Left ventricle myocardium inferior (tissue), 1 donor: ENCODE data around the gene AGPAT3. TPM values are rescaled to one million over a fixed set of nuclear protein-coding genes. Genes with fewer than 3 reads are reported as not detected.

Source experiments
- DNase-seq: peaks from one replicate; pipeline ENCODE4 v3.0.0-alpha.2; 2020
- H3K27ac ChIP-seq: fragments of 200-600 bp; replicated peaks from 2 replicates; pipeline ENCODE4 v1.8.0; 2021
- H3K27me3 ChIP-seq: fragments of 200-600 bp; 2 replicates; pipeline ENCODE4 v1.8.0; 2021; ENCODE audit warnings: low read depth
- H3K36me3 ChIP-seq: fragments of 200-600 bp; 2 replicates; pipeline ENCODE4 v1.8.0; 2021
- H3K4me1 ChIP-seq: fragments of 200-600 bp; 2 replicates; pipeline ENCODE4 v1.8.0; 2021
- H3K4me3 ChIP-seq: fragments of 200-600 bp; 2 replicates; pipeline ENCODE4 v1.8.0; 2021; ENCODE audit warnings: mild to moderate bottlenecking, moderate library complexity
- H3K9me3 ChIP-seq: fragments of 200-600 bp; replicated peaks from 2 replicates; pipeline ENCODE4 v1.8.0; 2021
- intact Hi-C: fragments of 100-400 bp; cut with micrococcal nuclease; formaldehyde crosslinking; loops from one replicate; pipeline ENCODE4 v1.11.0; 2022
- total RNA-seq: library from RNA; stranded (reverse); fragmentation: NEBNext Ultra II Directional; extraction: Animal tissue kit (Norgen Biotek cat#: 25700); gene quantifications from one replicate; pipeline ENCODE4 v1.2.1, GENCODE V29; 2021
- TF ChIP-seq, protein P1 (sequence below): fragments of 200-600 bp; IDR thresholded peaks from 2 replicates; pipeline ENCODE4 v1.8.0; 2021; ENCODE audit warnings: antibody characterized with exemption, mild to moderate bottlenecking, borderline replicate concordance
- donor health status: DM: no; HTN: yes; CAD: no; lungs with severe emphysema.

The AGPAT3 gene
- total RNA-seq, 1 donor from 2014 or later, result 79.6 TPM

DNA sequence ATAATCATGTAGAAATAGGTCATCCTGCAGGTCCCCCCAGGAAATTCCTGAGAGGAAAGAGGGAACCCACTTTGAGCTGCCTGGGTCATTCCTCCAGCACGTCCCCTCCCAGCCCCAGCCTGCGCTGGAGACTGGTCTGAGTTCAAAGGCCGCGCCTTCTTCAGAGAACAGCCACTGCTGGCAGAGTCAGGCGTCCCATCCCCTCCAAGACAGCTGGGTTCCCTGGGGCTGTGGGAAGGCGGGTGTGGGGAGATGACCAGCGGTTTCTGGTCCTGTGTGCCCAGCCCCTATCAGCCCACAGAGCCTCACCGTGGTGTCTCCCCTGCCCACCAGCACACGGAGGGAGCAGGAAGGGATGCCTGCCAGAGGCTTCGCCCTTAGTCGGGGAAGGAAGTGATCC lies 129.1 kb downstream of the AGPAT3 start:
- H3K36me3 ChIP-seq, result no peaks in the 10 kb centered on the region
- no peak for DNase-seq
- H3K27me3 ChIP-seq, result peaks cover 11% of the 10 kb centered on the region
- H3K4me3 ChIP-seq, result no peak overlapping the region
- H3K27ac ChIP-seq, result no peak overlapping the region
- H3K9me3 ChIP-seq, result no peaks in the 10 kb centered on the region
- H3K4me1 ChIP-seq, result no peaks in the 10 kb centered on the region
- TF ChIP-seq, protein P1, sequence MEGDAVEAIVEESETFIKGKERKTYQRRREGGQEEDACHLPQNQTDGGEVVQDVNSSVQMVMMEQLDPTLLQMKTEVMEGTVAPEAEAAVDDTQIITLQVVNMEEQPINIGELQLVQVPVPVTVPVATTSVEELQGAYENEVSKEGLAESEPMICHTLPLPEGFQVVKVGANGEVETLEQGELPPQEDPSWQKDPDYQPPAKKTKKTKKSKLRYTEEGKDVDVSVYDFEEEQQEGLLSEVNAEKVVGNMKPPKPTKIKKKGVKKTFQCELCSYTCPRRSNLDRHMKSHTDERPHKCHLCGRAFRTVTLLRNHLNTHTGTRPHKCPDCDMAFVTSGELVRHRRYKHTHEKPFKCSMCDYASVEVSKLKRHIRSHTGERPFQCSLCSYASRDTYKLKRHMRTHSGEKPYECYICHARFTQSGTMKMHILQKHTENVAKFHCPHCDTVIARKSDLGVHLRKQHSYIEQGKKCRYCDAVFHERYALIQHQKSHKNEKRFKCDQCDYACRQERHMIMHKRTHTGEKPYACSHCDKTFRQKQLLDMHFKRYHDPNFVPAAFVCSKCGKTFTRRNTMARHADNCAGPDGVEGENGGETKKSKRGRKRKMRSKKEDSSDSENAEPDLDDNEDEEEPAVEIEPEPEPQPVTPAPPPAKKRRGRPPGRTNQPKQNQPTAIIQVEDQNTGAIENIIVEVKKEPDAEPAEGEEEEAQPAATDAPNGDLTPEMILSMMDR, result no peak
- intact Hi-C loops, result no loop called here

DNA sequence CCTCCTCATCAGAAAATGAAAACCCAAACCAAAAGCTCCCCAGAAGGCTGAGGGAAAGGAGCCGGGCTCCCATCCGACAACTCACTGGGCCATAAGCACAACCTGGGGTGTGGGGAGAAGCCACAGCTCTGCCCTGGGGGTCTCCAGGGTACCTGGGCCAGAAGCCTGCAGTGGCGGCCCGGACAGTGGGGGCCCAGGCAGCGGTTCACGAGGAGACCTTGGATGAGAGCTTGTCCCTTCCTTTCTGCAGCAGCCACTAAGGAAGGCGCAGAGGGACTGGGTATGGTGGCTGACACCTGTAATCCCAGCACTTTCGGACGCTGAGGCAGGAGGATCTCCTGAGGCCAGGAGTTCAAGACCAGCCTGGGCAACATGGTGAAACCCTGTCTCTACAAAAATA lies 129.6 kb downstream of the AGPAT3 start:
- Histone ChIP-seq H3K9me3 (no peaks in the 10 kb centered on the region), H3K4me1 (no peaks in the 10 kb centered on the region), H3K4me3 (no peak overlapping the region), H3K36me3 (no peaks in the 10 kb centered on the region), H3K27ac (no peak overlapping the region), H3K27me3 (peaks cover 11% of the 10 kb centered on the region)
- intact Hi-C loops, result no loop called here
- no peak for DNase-seq
- TF ChIP-seq, protein P1, result no peak

DNA sequence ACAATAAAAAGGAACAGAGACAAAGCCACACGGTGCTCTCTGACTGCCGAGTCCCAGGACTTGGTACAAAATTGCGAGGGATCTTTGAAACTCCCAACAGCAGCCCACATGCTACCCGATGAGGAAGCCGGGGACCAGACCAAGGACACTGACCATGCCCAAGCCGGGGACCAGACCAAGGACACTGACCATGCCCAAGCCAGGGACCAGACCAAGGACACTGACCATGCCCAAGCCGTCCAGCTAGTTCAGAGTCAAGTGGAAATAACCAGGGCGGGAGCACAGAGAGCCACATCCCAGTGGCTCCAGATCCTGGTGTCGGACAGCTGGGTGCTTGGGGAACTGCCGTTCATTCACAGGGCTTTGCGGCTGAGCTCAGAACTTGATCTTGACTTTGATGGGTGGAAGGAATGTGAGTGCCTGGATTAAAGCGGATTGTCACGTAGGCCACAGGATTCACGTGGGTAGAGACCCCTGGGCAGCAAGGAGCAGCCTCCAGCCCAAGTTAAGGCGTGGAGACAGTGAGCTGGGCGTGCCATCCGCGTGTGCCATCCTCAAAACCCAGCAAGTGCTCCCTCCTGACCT lies 130.6 kb downstream of the AGPAT3 start:
- Histone ChIP-seq H3K9me3 (no peaks in the 10 kb centered on the region), H3K36me3 (no peaks in the 10 kb centered on the region), H3K27me3 (peaks cover 11% of the 10 kb centered on the region), H3K4me1 (no peaks in the 10 kb centered on the region), H3K4me3 (no peak overlapping the region), H3K27ac (no peak overlapping the region)
- intact Hi-C loops, result no loop called here
- no peak for DNase-seq
- TF ChIP-seq, protein P1, result no peak

DNA sequence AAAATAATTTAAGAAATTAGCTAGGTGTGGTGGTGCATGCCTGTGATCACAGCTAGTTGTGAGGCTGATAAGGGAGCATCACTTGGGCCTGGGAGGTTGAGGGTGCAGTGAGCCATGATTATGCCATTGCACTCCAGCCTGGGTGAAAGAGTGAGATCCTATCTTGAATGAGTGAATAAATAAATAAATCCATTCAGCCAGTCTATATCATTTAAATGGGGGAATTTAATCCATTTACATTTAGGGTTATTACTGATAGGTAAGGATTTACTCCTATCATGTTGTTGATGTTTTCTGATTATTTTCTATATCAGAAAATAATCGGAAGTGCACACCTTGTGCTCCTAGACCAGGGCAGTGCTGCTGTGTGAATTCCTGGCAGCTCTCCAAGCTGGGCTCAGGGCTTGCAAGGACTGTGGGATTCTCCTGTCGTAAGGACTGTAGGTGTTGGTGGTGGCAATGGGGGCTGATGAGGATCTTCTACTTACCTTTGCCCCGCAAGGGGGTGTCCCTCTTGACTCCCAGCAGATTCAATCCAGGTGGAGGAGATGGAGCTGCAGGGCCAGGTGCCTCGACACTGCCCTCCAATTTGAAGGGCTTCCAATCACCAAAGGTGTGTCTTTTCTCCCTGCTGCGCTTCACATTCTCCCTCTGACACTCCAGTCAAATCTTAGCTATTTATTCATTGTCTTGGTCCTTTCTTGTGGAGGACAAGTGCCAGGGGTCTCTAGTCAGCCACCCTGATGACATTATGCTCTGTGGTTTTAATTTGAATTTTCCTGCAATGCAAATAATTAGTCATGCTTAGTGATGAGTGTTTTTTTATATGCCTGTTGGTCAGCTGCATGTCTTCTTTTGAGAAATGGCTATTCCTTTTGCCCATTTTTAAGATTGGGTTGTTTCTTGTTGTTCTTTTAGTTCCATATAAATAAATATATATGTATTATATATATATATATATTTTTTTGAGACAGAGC lies 133.0 kb downstream of the AGPAT3 start:
- Histone ChIP-seq H3K27ac (no peak overlapping the region), H3K9me3 (no peaks in the 10 kb centered on the region), H3K36me3 (no peaks in the 10 kb centered on the region), H3K27me3 (peaks cover 11% of the 10 kb centered on the region), H3K4me3 (no peak overlapping the region), H3K4me1 (no peaks in the 10 kb centered on the region)
- intact Hi-C loops, result no loop called here
- DNase-seq, result no peak
- TF ChIP-seq, protein P1, result no peak

DNA sequence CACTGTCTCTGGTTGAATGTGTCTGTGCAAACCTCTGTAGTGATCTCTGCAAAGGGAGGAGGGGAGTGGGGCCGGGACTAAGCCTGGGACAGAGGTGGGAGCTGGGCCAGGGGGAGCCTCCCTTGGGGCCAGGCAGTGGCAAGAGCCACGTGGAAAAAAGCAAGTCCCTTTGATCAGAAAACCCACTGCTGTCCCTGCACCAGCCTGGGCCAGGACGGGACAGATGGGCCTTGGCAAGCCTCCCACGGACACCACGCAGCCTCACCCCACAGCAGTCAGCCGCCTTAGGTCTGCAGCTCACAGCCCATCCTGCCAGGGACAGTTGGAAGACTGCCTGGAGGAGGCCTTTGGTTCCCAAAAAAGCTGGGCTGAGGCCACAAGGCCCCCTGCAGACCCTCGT lies 135.3 kb downstream of the AGPAT3 start:
- Histone ChIP-seq H3K4me1 (no peaks in the 10 kb centered on the region), H3K9me3 (no peaks in the 10 kb centered on the region), H3K4me3 (no peak overlapping the region), H3K36me3 (no peaks in the 10 kb centered on the region), H3K27me3 (no peaks in the 10 kb centered on the region), H3K27ac (no peak overlapping the region)
- TF ChIP-seq, protein P1, result no peak
- no peak for DNase-seq
- intact Hi-C loops, result no loop called here
